ENCODE results near the gene UHRF2.
"Not testable (repeated sequence)": the region's sequence is repeated elsewhere in the genome, so short reads cannot be mapped to it uniquely, and the experiment has no call there.

Gene UHRF2, protein sequence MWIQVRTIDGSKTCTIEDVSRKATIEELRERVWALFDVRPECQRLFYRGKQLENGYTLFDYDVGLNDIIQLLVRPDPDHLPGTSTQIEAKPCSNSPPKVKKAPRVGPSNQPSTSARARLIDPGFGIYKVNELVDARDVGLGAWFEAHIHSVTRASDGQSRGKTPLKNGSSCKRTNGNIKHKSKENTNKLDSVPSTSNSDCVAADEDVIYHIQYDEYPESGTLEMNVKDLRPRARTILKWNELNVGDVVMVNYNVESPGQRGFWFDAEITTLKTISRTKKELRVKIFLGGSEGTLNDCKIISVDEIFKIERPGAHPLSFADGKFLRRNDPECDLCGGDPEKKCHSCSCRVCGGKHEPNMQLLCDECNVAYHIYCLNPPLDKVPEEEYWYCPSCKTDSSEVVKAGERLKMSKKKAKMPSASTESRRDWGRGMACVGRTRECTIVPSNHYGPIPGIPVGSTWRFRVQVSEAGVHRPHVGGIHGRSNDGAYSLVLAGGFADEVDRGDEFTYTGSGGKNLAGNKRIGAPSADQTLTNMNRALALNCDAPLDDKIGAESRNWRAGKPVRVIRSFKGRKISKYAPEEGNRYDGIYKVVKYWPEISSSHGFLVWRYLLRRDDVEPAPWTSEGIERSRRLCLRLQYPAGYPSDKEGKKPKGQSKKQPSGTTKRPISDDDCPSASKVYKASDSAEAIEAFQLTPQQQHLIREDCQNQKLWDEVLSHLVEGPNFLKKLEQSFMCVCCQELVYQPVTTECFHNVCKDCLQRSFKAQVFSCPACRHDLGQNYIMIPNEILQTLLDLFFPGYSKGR

GRCh38 chr9:6412487-6413364 lies at the start of gene UHRF2:
Gene UHRF2, plus strand, starts transcription at chr9:6413199. Its CDS starts 292 bp downstream, at chr9:6413491.
- peak; percentile 99 for DNase-seq (ENCODE audit: low read depth in 2 of 2)

- DNase-seq (ENCODE audit: low read depth in 2 of 2) = no peak
These were observed 45.7 kb upstream of the UHRF2 start for GRCh38 chr9:6367128-6367890.

DNA sequence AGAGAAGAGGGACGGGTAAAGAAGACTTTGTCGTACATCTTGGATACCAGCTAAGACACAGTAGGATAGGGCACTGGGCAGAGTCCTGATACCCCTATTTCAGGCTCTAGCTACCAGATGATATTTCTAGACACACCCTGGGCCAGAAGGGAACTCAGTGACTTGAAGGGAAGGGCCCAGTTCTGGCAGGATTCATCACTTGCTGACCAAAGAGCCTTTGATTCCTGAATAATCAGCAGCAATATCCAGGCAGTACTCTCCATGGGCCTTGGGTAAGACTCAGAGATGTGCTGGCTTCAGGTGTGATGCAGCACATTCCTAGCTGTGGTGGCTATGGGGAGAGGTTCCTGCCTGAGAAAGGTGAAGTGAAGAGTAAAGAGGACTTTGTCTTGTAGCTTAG lies 44.2 kb upstream of the UHRF2 start:
- no peak for DNase-seq (ENCODE audit: low read depth in 2 of 2)

- not testable (repeated sequence) for DNase-seq (ENCODE audit: low read depth in 2 of 2)
These were observed 31.5 kb upstream of the UHRF2 start for GRCh38 chr9:6381477-6382012.

- no peak for DNase-seq (ENCODE audit: low read depth in 2 of 2)
These were observed 30.3 kb upstream of the UHRF2 start for GRCh38 chr9:6382681-6383080.

- no peak for DNase-seq (ENCODE audit: low read depth in 2 of 2)
These were observed 29.3 kb upstream of the UHRF2 start for GRCh38 chr9:6383551-6384225.

- no peak for DNase-seq (ENCODE audit: low read depth in 2 of 2)
These were observed 28.3 kb upstream of the UHRF2 start for GRCh38 chr9:6384732-6385131.

GRCh38 chr9:6399071-6399470 lies 13.9 kb upstream of the UHRF2 start:
- DNase-seq (ENCODE audit: low read depth in 2 of 2) = no peak

DNA sequence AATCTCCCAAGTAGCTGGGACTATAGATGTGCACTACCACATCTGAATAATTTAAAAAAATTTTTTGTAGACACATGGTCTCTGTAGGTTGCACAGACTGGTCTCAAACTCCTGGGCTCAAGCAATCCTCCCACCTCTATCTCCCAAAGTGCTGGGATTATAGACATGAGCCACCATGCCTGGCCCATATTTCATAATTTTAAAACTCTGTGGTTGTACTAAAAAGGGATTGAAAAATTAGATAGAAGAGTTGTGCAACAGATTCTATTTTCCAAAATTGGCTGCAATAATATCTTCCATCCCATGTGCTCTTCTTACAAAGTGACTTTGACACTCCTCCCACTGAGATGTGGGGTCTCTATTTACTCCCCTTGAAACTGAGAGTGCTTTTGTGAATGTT lies 7.6 kb upstream of the UHRF2 start:
- DNase-seq (ENCODE audit: low read depth in 2 of 2) = no peak

- DNase-seq (ENCODE audit: low read depth in 2 of 2) = no peak
These were observed 5.2 kb upstream of the UHRF2 start for GRCh38 chr9:6407778-6408177.

DNA sequence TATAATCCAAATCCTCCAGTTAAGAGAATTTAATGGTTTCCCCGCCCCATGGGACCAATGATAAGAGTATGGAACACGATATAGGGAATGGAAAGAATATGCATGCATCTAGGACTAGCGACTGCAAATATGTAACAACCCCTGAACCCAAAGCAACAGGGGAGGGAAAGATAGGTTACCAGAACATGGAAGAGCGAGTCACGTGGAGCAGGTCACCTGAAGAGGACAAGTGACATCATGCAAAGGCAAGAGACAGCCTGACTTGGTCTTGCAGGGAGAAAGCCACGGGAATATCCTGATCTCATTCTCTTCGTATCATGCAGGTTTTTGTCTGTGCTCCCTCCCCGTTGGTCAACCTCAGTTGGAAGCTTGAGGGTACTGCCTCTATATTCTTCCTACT lies 4.7 kb upstream of the UHRF2 start:
- no peak for DNase-seq (ENCODE audit: low read depth in 2 of 2)

DNA sequence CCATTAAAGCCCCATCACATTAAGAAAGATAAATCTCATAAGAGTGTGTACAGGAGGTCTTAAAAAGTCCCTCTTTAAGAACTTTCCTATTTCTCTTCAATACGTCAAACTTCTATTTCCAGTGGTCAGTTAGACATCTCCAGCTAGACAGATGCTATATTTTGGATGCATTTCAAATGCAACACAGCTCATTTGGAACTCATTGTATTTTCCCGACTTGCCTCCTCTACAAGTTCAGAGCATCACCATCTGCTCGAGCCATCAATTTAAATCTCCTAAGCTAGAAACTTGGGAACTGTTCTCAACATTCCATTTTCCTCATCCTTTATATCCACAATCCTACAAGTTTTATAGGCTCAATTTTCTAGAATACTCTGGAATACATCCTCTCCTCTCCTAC lies 3.2 kb upstream of the UHRF2 start:
- no peak for DNase-seq (ENCODE audit: low read depth in 2 of 2)

DNA sequence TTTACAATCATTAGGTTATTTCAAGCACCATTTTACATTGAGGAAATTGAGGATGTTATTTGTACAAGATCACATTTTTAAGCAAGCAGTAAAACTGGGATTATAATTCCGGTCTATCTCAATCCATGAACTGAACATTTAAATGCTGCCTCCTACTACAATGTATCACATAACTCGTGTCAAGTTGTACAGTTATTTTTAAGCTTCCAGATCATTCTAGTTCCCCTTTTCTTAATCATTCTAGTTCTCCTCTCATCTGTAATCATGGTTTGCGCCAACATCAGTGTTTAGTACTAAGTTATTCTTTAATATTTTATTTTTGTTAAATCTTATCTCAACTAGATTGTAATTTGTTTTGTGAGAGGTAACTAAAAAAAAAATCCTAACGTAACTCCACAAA lies 2.4 kb upstream of the UHRF2 start:
- no peak for DNase-seq (ENCODE audit: low read depth in 2 of 2)

GRCh38 chr9:6413365-6414246 lies 607 bp downstream of the UHRF2 start:
- DNase-seq (ENCODE audit: low read depth in 2 of 2) = peak in 1 of 2 donors; percentile 21

GRCh38 chr9:6414247-6414641 lies 1.2 kb downstream of the UHRF2 start:
- DNase-seq (ENCODE audit: low read depth in 2 of 2) = no peak

GRCh38 chr9:6415266-6415665 lies 2.3 kb downstream of the UHRF2 start:
- DNase-seq (ENCODE audit: low read depth in 2 of 2) = no peak

DNA sequence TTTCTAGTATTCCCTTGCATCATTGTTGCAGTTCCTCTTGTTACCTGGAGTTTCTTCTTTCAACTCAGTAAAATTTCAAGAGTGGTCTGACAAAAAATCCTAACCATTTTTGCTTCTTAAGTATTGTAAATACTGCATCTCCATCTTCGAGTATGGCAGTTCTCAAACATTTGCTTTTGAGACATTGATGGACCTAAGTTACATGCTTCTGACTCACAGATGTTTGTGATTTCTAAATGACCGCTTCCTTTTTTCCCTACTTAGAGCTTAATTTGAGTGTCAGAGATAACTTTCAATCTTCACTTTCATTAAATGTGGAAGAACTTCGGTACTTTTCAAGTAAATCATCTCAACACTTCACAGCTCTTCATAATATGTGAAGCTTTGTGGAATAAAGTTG lies 4.2 kb downstream of the UHRF2 start:
- DNase-seq (ENCODE audit: low read depth in 2 of 2) = no peak

- no peak for DNase-seq (ENCODE audit: low read depth in 2 of 2)
These were observed 5.8 kb downstream of the UHRF2 start for GRCh38 chr9:6418764-6419163.

DNA sequence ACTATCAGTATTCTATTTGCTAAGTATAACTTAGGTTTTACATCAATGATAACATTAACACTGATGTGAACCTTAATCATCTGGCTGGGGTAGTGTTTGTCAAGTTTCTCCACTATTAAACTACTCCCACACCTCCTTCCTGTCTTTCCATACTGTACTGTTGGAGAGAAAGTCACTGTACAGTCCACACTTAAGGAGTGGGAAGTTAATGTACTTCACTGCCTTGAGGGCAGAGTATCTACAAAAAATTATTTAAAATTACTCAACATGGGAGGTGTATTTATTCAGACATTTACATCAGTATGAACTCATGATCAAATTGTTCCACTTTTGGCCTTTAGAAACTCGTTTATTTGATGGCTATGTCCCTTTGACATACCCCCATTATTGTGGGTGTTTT lies 11.9 kb downstream of the UHRF2 start:
- DNase-seq (ENCODE audit: low read depth in 2 of 2) = no peak

Measured in stimulated activated CD8-positive, alpha-beta memory T cell treated with anti-CD3 and anti-CD28 coated beads, Interleukin-15, amount 100 ng/mL, for 4 hours (primary cell).